Neural cell (in vitro differentiated cells): ENCODE measurements around the gene CCDC82. TPM values are rescaled to one million over a fixed set of nuclear protein-coding genes. Genes with fewer than 3 reads are reported as not detected.

Experiments used
- H2AFZ ChIP-seq: fragments of 200-600, 300-800 bp; sonication (generic), shearing (Covaris generic); 2 replicates; pipeline ENCODE4 v1.6.0; 2014; ENCODE audit warnings: low read depth, mild to moderate bottlenecking, antibody characterized with exemption, low read length, moderate library complexity
- H3F3A ChIP-seq: fragments of 200-600 bp; shearing (Covaris generic); 2 replicates; pipeline ENCODE4 v1.6.1; 2016; ENCODE audit warnings: mild to moderate bottlenecking, moderate library complexity, mixed read lengths, antibody characterized with exemption, low read length; ENCODE audit not compliant: insufficient read depth, poor library complexity, severe bottlenecking
- H3K27ac ChIP-seq: fragments of 200-600, 300-800 bp; sonication (generic), shearing (Covaris generic); 2 replicates; pipeline ENCODE4 v1.5.1; 2014; ENCODE audit warnings: mild to moderate bottlenecking, low read length, moderate library complexity
- H3K27me3 ChIP-seq: fragments of 300-800, 200-600 bp; sonication (generic), shearing (Covaris generic); 2 replicates; pipeline ENCODE4 v1.6.0; 2014; ENCODE audit warnings: mild to moderate bottlenecking, low read depth, low read length, moderate library complexity; ENCODE audit not compliant: insufficient read depth
- H3K36me3 ChIP-seq: fragments of 300-800, 200-600 bp; sonication (generic), shearing (Covaris generic); 2 replicates; pipeline ENCODE4 v1.5.1; 2014; ENCODE audit warnings: mild to moderate bottlenecking, antibody characterized with exemption, low read length, moderate library complexity; ENCODE audit not compliant: insufficient read depth
- H3K4me2 ChIP-seq: fragments of 300-800, 200-600 bp; sonication (generic), shearing (Covaris generic); 2 replicates; pipeline ENCODE4 v1.6.0; 2014; ENCODE audit warnings: mild to moderate bottlenecking, low read length
- H3K4me3 ChIP-seq: fragments of 300-800, 200-600 bp; sonication (generic), shearing (Covaris generic); 2 replicates; pipeline ENCODE4 v1.5.1; 2014; ENCODE audit warnings: mild to moderate bottlenecking, low read length, moderate library complexity
- H3K79me2 ChIP-seq: fragments of 200-600 bp; shearing (Covaris generic); replicated peaks from 2 replicates; pipeline ENCODE4 v1.6.0; 2014; ENCODE audit warnings: mild to moderate bottlenecking, low read length, moderate library complexity; ENCODE audit not compliant: insufficient read depth
- H3K9ac ChIP-seq: fragments of 300-800, 200-600 bp; sonication (generic), shearing (Covaris generic); 2 replicates; pipeline ENCODE4 v1.6.1; 2016; ENCODE audit warnings: mild to moderate bottlenecking, low read length, mixed read lengths
- H3K9me2 ChIP-seq: fragments of 200-600 bp; shearing (Covaris generic); 2 replicates; pipeline ENCODE4 v1.6.1; 2016; ENCODE audit warnings: mild to moderate bottlenecking, low read length, mixed read lengths; ENCODE audit not compliant: insufficient read depth
- H3K9me3 ChIP-seq: fragments of 200-600, 300-800 bp; sonication (generic), shearing (Covaris generic); 2 replicates; pipeline ENCODE4 v1.6.1; 2016; ENCODE audit warnings: mild to moderate bottlenecking, mixed run types, low read length, moderate library complexity, mixed read lengths
- H4K20me1 ChIP-seq: fragments of 200-600 bp; shearing (Covaris generic); 2 replicates; pipeline ENCODE4 v1.6.1; 2016; ENCODE audit warnings: mild to moderate bottlenecking, mixed run types; ENCODE audit not compliant: insufficient read depth
- CTCF ChIP-seq: fragments of 450-650 bp; IDR thresholded peaks from 2 replicates; pipeline ENCODE4 v1.5.1; 2014; ENCODE audit warnings: antibody characterized with exemption, mild to moderate bottlenecking, moderate library complexity; ENCODE audit not compliant: poor library complexity, severe bottlenecking
- EP300 ChIP-seq: fragments of 450-650 bp; conservative IDR thresholded peaks from 2 replicates; pipeline ENCODE4 v1.6.1; 2014; ENCODE audit warnings: antibody characterized with exemption, mild to moderate bottlenecking, moderate library complexity; ENCODE audit not compliant: poor library complexity, severe bottlenecking
- EZH2 ChIP-seq: fragments of 200-600, 300-800 bp; shearing (Covaris generic), sonication (generic); IDR thresholded peaks from 2 replicates; pipeline ENCODE4 v1.6.1; 2014; ENCODE audit warnings: antibody characterized with exemption, low read length, borderline replicate concordance, mild to moderate bottlenecking; ENCODE audit not compliant: insufficient read depth, poor library complexity, severe bottlenecking
- MXI1 ChIP-seq: fragments of 450-650 bp; conservative IDR thresholded peaks from 2 replicates; pipeline ENCODE4 v1.6.1; 2014; ENCODE audit warnings: antibody characterized with exemption, mild to moderate bottlenecking; ENCODE audit not compliant: poor library complexity, severe bottlenecking
- POLR2AphosphoS5 ChIP-seq: IDR thresholded peaks from 2 replicates; pipeline ENCODE4 v1.6.1; 2012
- RAD21 ChIP-seq: fragments of 450-650 bp; conservative IDR thresholded peaks from 2 replicates; pipeline ENCODE4 v1.6.1; 2014; ENCODE audit warnings: antibody characterized with exemption, mild to moderate bottlenecking, moderate library complexity
- REST ChIP-seq: IDR thresholded peaks from 2 replicates; pipeline ENCODE4 v1.6.1; 2012; ENCODE audit warnings: borderline replicate concordance
- SMC3 ChIP-seq: fragments of 450-650 bp; conservative IDR thresholded peaks from 2 replicates; pipeline ENCODE4 v1.6.1; 2014; ENCODE audit warnings: antibody characterized with exemption, mild to moderate bottlenecking, moderate library complexity; ENCODE audit not compliant: poor library complexity
- TAF1 ChIP-seq: IDR thresholded peaks from 2 replicates; pipeline ENCODE4 v1.6.1; 2012; ENCODE audit warnings: low read depth
- polyA plus RNA-seq: library from polyadenylated mRNA; depleted of rRNA; stranded (reverse); fragments of >200 nt; gene quantifications from 2 replicates; pipeline ENCODE4 v1.2.3, GENCODE V29; 2014

Gene CCDC82
- polyA plus RNA-seq, 1 donor from 2014 or later = 238 TPM

GRCh38 chr11:96330511-96330859, 59.2 kb downstream of the CCDC82 start:
- no peaks in the 10 kb centered on the region for H3K79me2 ChIP-seq
- H2AFZ ChIP-seq = no peak overlapping the region
- H3K36me3 ChIP-seq = no peaks in the 10 kb centered on the region
- no peaks in the 10 kb centered on the region for H3K27me3 ChIP-seq
- H3K4me3 ChIP-seq = no peak overlapping the region
- no peaks in the 10 kb centered on the region for H4K20me1 ChIP-seq
- H3K9ac ChIP-seq = peak overlapping the region; percentile 4
- no peaks in the 10 kb centered on the region for H3K9me2 ChIP-seq
- H3K27ac ChIP-seq = peak overlapping the region; percentile 69
- no peaks in the 10 kb centered on the region for H3K9me3 ChIP-seq
- no peaks in the 10 kb centered on the region for H3F3A ChIP-seq
- TF ChIP-seq RAD21 = no peak
- no peak for TF ChIP-seq EZH2
- TF ChIP-seq MXI1 = no peak
- TF ChIP-seq SMC3 = no peak
- TF ChIP-seq CTCF = no peak
- no peak for TF ChIP-seq EP300
- TF ChIP-seq POLR2AphosphoS5 = no peak
- no peak for TF ChIP-seq TAF1
- TF ChIP-seq REST = no peak
- no peak overlapping the region for H3K4me2 ChIP-seq

- peak overlapping the region; percentile 63 for H3K4me2 ChIP-seq
Observed at GRCh38 chr11:96329855-96330510, 59.7 kb downstream of the CCDC82 start.

More at GRCh38 chr11:96329855-96330510, 59.7 kb downstream of the CCDC82 start:
- Histone ChIP-seq H3K27me3 (no peaks in the 10 kb centered on the region), H3K9ac (peak overlapping the region; percentile 20), H2AFZ (no peak overlapping the region), H3K79me2 (no peaks in the 10 kb centered on the region), H3K4me3 (peak overlapping the region; percentile 34), H3K27ac (peak overlapping the region; percentile 69), H3K9me2 (no peaks in the 10 kb centered on the region), H3F3A (no peaks in the 10 kb centered on the region), H3K9me3 (no peaks in the 10 kb centered on the region), H4K20me1 (no peaks in the 10 kb centered on the region), H3K36me3 (no peaks in the 10 kb centered on the region)
- TF ChIP-seq RAD21 (no peak), REST (peak; percentile 62), POLR2AphosphoS5 (peak; percentile 33), EP300 (peak; percentile 69), TAF1 (no peak)
